ENCODE data around the gene PIGH.

DNA sequence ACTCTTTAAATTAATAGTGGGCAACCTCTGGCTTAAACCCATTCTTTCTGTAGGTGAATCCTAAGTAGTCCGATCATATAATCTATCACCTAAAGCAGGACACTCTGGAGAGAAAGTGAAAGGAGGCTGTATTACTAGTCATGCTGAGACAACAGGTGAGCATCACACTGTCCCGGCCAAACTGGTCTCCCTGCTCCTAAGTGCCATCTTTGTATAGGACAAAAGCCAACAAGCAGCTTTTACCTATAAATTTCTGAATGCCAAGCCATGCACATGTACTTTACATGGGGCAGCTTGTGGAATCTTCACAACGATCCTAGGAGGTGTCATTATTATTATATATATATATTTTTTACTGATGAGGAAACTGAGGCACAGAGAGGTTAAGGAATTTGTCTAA is 48.9 kb downstream of the PIGH start:
- TF ChIP-seq EZH2 (IDR thresholded peaks at IDR 0.05; ENCODE audit: low read depth) (no peak), CTCF (conservative IDR thresholded peaks at IDR 0.05) (no peak)
